H1 (cell line): ENCODE results near the gene PLIN4. TPM values are rescaled to one million over a fixed set of nuclear protein-coding genes. Genes with fewer than 3 reads are reported as not detected.

Source experiments
- JUN ChIP-seq: IDR thresholded peaks from 2 replicates; pipeline ENCODE4 v1.6.1; 2011; ENCODE audit warnings: low read depth, mild to moderate bottlenecking, improper control_type of control experiment, low read length
- POLR2AphosphoS5 ChIP-seq: IDR thresholded peaks from 2 replicates; pipeline ENCODE4 v1.6.1; 2011; ENCODE audit warnings: low read depth, low read length
- RAD21 ChIP-seq, 2 experiments: IDR thresholded peaks in 1 of 2; conservative IDR thresholded peaks in 1 of 2; 2 replicates each; pipeline ENCODE4 v1.6.1; 2011; ENCODE audit warnings: low read depth in 2 of 2, low read length in 2 of 2, improper control_type of control experiment in 1 of 2, inconsistent platforms in 1 of 2, mild to moderate bottlenecking in 1 of 2, moderate library complexity in 1 of 2
- SP1 ChIP-seq: IDR thresholded peaks from 2 replicates; pipeline ENCODE4 v1.6.1; 2011; ENCODE audit warnings: low read depth, low read length
- polyA plus RNA-seq, 7 experiments: library from polyadenylated mRNA; depleted of rRNA in 3 of 7; stranded (reverse) in 5 of 7; unstranded in 2 of 7; fragments of >200 nt in 5 of 7; fragments of 200-250 nt in 2 of 7; gene quantifications; 1 replicate in 5 of 7; 2 replicates in 1 of 7; 4 replicates in 1 of 7; pipeline versions ENCODE4 v1.2.1 to v1.2.3, GENCODE V29; 2011 to 2013; ENCODE audit warnings: missing spikeins in 2 of 7, mixed read lengths in 2 of 7
- total RNA-seq: library from RNA; stranded (reverse); fragmentation: NEBNext Ultra II Directional; extraction: Animal tissue kit (Norgen Biotek cat#: 25700); gene quantifications from 2 replicates; pipeline ENCODE4 v1.2.1, GENCODE V29; 2021
- TF ChIP-seq, protein P1 (sequence below): fragments of 300-600 bp; sonication (generic); IDR thresholded peaks from 2 replicates; pipeline ENCODE4 v1.7.1; 2012; ENCODE audit warnings: low read length, moderate library complexity, mild to moderate bottlenecking, inconsistent platforms; ENCODE audit not compliant: insufficient replicate concordance
- TF ChIP-seq, protein P2 (sequence below), 3 experiments: IDR thresholded peaks; 1 replicate in 2 of 3; 2 replicates in 1 of 3; pipeline versions ENCODE4 v1.5.1 to v1.6.1; 2011; ENCODE audit warnings: low read length in 3 of 3, mild to moderate bottlenecking in 3 of 3, inconsistent platforms in 2 of 3, low read depth in 1 of 3, moderate library complexity in 1 of 3; ENCODE audit not compliant: insufficient read depth in 1 of 3; ENCODE audit errors: control extremely low read depth in 1 of 3
- TF ChIP-seq, protein P3 (sequence below): IDR thresholded peaks from 2 replicates; pipeline ENCODE4 v1.6.1; 2012; ENCODE audit warnings: inconsistent platforms

Gene PLIN4
- total and polyA plus RNA-seq, 2 of the 8 experiments (the other 6 are each of a cell fraction or from before 2014, with no cell fraction given): 0.35 to 0.45 TPM

DNA sequence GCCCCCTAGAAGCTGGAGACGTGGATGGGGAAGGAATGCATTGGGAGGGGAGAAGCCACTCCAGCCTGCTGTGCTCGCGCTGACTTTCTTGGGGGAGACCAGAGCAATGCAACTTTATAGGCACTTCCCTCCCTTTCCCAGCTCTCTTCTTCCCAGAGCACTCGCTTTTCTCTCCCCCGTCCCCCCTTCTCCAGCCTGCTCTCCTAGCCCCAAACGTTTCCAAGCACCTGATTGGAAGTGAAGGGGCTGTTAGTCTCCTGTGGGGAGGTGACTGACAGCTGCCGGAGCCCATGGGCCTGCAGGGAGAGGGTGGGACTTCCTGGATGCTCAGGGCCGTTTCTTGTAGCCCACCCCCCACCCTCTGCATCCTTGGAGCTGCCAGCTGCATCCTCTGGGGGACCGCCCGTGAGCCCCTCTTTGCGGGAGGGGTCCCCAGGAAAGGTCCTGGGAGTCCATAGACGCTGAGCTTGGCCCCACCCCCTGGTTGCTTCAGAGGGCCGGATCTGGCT is 43.7 kb downstream of the PLIN4 start (continued):
- TF ChIP-seq, protein P1, sequence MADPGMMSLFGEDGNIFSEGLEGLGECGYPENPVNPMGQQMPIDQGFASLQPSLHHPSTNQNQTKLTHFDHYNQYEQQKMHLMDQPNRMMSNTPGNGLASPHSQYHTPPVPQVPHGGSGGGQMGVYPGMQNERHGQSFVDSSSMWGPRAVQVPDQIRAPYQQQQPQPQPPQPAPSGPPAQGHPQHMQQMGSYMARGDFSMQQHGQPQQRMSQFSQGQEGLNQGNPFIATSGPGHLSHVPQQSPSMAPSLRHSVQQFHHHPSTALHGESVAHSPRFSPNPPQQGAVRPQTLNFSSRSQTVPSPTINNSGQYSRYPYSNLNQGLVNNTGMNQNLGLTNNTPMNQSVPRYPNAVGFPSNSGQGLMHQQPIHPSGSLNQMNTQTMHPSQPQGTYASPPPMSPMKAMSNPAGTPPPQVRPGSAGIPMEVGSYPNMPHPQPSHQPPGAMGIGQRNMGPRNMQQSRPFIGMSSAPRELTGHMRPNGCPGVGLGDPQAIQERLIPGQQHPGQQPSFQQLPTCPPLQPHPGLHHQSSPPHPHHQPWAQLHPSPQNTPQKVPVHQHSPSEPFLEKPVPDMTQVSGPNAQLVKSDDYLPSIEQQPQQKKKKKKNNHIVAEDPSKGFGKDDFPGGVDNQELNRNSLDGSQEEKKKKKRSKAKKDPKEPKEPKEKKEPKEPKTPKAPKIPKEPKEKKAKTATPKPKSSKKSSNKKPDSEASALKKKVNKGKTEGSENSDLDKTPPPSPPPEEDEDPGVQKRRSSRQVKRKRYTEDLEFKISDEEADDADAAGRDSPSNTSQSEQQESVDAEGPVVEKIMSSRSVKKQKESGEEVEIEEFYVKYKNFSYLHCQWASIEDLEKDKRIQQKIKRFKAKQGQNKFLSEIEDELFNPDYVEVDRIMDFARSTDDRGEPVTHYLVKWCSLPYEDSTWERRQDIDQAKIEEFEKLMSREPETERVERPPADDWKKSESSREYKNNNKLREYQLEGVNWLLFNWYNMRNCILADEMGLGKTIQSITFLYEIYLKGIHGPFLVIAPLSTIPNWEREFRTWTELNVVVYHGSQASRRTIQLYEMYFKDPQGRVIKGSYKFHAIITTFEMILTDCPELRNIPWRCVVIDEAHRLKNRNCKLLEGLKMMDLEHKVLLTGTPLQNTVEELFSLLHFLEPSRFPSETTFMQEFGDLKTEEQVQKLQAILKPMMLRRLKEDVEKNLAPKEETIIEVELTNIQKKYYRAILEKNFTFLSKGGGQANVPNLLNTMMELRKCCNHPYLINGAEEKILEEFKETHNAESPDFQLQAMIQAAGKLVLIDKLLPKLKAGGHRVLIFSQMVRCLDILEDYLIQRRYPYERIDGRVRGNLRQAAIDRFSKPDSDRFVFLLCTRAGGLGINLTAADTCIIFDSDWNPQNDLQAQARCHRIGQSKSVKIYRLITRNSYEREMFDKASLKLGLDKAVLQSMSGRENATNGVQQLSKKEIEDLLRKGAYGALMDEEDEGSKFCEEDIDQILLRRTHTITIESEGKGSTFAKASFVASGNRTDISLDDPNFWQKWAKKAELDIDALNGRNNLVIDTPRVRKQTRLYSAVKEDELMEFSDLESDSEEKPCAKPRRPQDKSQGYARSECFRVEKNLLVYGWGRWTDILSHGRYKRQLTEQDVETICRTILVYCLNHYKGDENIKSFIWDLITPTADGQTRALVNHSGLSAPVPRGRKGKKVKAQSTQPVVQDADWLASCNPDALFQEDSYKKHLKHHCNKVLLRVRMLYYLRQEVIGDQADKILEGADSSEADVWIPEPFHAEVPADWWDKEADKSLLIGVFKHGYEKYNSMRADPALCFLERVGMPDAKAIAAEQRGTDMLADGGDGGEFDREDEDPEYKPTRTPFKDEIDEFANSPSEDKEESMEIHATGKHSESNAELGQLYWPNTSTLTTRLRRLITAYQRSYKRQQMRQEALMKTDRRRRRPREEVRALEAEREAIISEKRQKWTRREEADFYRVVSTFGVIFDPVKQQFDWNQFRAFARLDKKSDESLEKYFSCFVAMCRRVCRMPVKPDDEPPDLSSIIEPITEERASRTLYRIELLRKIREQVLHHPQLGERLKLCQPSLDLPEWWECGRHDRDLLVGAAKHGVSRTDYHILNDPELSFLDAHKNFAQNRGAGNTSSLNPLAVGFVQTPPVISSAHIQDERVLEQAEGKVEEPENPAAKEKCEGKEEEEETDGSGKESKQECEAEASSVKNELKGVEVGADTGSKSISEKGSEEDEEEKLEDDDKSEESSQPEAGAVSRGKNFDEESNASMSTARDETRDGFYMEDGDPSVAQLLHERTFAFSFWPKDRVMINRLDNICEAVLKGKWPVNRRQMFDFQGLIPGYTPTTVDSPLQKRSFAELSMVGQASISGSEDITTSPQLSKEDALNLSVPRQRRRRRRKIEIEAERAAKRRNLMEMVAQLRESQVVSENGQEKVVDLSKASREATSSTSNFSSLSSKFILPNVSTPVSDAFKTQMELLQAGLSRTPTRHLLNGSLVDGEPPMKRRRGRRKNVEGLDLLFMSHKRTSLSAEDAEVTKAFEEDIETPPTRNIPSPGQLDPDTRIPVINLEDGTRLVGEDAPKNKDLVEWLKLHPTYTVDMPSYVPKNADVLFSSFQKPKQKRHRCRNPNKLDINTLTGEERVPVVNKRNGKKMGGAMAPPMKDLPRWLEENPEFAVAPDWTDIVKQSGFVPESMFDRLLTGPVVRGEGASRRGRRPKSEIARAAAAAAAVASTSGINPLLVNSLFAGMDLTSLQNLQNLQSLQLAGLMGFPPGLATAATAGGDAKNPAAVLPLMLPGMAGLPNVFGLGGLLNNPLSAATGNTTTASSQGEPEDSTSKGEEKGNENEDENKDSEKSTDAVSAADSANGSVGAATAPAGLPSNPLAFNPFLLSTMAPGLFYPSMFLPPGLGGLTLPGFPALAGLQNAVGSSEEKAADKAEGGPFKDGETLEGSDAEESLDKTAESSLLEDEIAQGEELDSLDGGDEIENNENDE: no peak
- TF ChIP-seq, protein P2, sequence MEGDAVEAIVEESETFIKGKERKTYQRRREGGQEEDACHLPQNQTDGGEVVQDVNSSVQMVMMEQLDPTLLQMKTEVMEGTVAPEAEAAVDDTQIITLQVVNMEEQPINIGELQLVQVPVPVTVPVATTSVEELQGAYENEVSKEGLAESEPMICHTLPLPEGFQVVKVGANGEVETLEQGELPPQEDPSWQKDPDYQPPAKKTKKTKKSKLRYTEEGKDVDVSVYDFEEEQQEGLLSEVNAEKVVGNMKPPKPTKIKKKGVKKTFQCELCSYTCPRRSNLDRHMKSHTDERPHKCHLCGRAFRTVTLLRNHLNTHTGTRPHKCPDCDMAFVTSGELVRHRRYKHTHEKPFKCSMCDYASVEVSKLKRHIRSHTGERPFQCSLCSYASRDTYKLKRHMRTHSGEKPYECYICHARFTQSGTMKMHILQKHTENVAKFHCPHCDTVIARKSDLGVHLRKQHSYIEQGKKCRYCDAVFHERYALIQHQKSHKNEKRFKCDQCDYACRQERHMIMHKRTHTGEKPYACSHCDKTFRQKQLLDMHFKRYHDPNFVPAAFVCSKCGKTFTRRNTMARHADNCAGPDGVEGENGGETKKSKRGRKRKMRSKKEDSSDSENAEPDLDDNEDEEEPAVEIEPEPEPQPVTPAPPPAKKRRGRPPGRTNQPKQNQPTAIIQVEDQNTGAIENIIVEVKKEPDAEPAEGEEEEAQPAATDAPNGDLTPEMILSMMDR (IDR thresholded peaks at IDR 0.05; ENCODE audit: control extremely low read depth in 1 of 3, insufficient read depth in 1 of 3, low read depth in 1 of 3, low read length in 3 of 3): no peak
- no peak for TF ChIP-seq RAD21 (IDR thresholded peaks at IDR 0.05 in 1 of 2, conservative IDR thresholded peaks at IDR 0.05 in 1 of 2; ENCODE audit: low read depth in 2 of 2, low read length in 2 of 2)
- TF ChIP-seq SP1: peak; percentile 93
- no peak for TF ChIP-seq JUN
- TF ChIP-seq POLR2AphosphoS5: no peak
- TF ChIP-seq, protein P3, sequence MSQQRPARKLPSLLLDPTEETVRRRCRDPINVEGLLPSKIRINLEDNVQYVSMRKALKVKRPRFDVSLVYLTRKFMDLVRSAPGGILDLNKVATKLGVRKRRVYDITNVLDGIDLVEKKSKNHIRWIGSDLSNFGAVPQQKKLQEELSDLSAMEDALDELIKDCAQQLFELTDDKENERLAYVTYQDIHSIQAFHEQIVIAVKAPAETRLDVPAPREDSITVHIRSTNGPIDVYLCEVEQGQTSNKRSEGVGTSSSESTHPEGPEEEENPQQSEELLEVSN: no peak
